ENCODE data around the gene DDX4. TPM values are rescaled to one million over a fixed set of nuclear protein-coding genes. Genes with fewer than 3 reads are reported as not detected.

The DDX4 gene
- total RNA-seq, 1 experiment from 2014 or later, result not detected

GRCh38 chr5:55817030-55817429 lies 79.2 kb downstream of the DDX4 start:
- H3K9me2 ChIP-seq (ENCODE audit: insufficient read depth), result no peaks in the 10 kb centered on the region
- intact Hi-C loops (cut with micrococcal nuclease), result no loop called here
- H3K79me2 ChIP-seq (ENCODE audit: insufficient read depth, low read length), result no peaks in the 10 kb centered on the region
- ATAC-seq (no peak), DNase-seq (ENCODE audit: low read depth, low spot score) (no peak)
- no peak overlapping the region for H2AFZ ChIP-seq (ENCODE audit: low read depth, low read length, poor library complexity, severe bottlenecking)
- ChIA-PET POLR2A (no interaction called here), CTCF (no interaction called here), RAD21 (ENCODE audit: low non-redundant PET in 1 of 2, low total read pairs in 2 of 2, uncharacterized antibody in 2 of 2, unreplicated experiment in 2 of 2) (no interaction called here)
- H3K4me1 ChIP-seq (ENCODE audit: control insufficient read depth in 1 of 2, insufficient read depth in 2 of 2, low read length in 2 of 2), result no peaks in the 10 kb centered on the region
- BruUV-seq (replicated peaks), result no TSS peak
- H3K27me3 ChIP-seq (ENCODE audit: insufficient read depth, low read length), result no peaks in the 10 kb centered on the region
- H4K20me1 ChIP-seq (ENCODE audit: insufficient read depth), result no peaks in the 10 kb centered on the region
- no peak overlapping the region for H3K27ac ChIP-seq (ENCODE audit: low read depth, low read length)
- no peak overlapping the region for H3K4me3 ChIP-seq (replicated peaks in 1 of 2; ENCODE audit: low read depth in 1 of 2, low read length in 2 of 2)
- TF ChIP-seq POLR2AphosphoS5 (IDR thresholded peaks at IDR 0.05; ENCODE audit: low read depth, low read length), result no peak
- TF ChIP-seq FOSL1 (IDR thresholded peaks at IDR 0.05; ENCODE audit: low read depth), result no peak
- no peak for TF ChIP-seq TCF7L2 (IDR thresholded peaks at IDR 0.05; ENCODE audit: borderline replicate concordance, extremely low read depth, insufficient read depth, insufficient read length)
- no peak for TF ChIP-seq POLR2A (IDR thresholded peaks at IDR 0.05; ENCODE audit: borderline replicate concordance, extremely low read depth, insufficient read depth, insufficient read length)
- TF ChIP-seq SP1 (IDR thresholded peaks at IDR 0.05; ENCODE audit: low read depth), result no peak
- TF ChIP-seq ELF1 (IDR thresholded peaks at IDR 0.05; ENCODE audit: borderline replicate concordance, low read depth), result no peak
- TF ChIP-seq JUND (IDR thresholded peaks at IDR 0.05), result no peak
- H3K9ac ChIP-seq (ENCODE audit: low read length), result no peak overlapping the region
- no peak overlapping the region for H3K4me2 ChIP-seq (ENCODE audit: low read length)
- no peaks in the 10 kb centered on the region for H3K9me3 ChIP-seq (ENCODE audit: control insufficient read depth in 1 of 2, insufficient read depth in 1 of 2, low read depth in 1 of 2, low read length in 2 of 2)
- H3K36me3 ChIP-seq (ENCODE audit: control insufficient read depth in 1 of 2, insufficient read depth in 2 of 2, low read length in 2 of 2), result no peaks in the 10 kb centered on the region

DNA sequence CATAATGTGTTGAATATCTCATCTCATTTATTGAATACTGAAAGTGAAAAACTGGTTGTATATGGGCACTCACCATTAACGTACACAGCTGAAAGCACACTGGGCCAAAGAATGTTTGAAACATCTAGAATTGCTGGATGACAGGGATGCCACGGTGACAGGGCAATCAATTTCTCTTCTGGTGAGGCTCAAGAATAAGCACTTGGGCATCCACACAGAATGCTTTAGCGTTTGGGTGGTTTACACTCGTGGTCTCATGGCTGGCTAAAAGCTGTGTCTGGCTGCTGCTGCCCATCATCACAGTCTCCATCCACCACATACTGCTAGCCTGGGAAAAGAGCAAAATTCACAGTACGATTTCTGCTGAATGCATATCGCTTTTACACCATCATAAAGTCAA lies 82.6 kb downstream of the DDX4 start:
- Histone ChIP-seq H3K27me3 (ENCODE audit: insufficient read depth, low read length) (no peaks in the 10 kb centered on the region), H3K4me2 (ENCODE audit: low read length) (no peak overlapping the region), H3K4me1 (ENCODE audit: control insufficient read depth in 1 of 2, insufficient read depth in 2 of 2, low read length in 2 of 2) (no peaks in the 10 kb centered on the region), H3K36me3 (ENCODE audit: control insufficient read depth in 1 of 2, insufficient read depth in 2 of 2, low read length in 2 of 2) (no peaks in the 10 kb centered on the region), H3K79me2 (ENCODE audit: insufficient read depth, low read length) (no peaks in the 10 kb centered on the region), H3K9me3 (ENCODE audit: control insufficient read depth in 1 of 2, insufficient read depth in 1 of 2, low read depth in 1 of 2, low read length in 2 of 2) (no peaks in the 10 kb centered on the region), H3K27ac (ENCODE audit: low read depth, low read length) (no peak overlapping the region), H4K20me1 (ENCODE audit: insufficient read depth) (no peaks in the 10 kb centered on the region), H3K9ac (ENCODE audit: low read length) (no peak overlapping the region), H3K4me3 (replicated peaks in 1 of 2; ENCODE audit: low read depth in 1 of 2, low read length in 2 of 2) (no peak overlapping the region), H2AFZ (ENCODE audit: low read depth, low read length, poor library complexity, severe bottlenecking) (no peak overlapping the region), H3K9me2 (ENCODE audit: insufficient read depth) (no peaks in the 10 kb centered on the region)
- ChIA-PET RAD21 (ENCODE audit: low non-redundant PET in 1 of 2, low total read pairs in 2 of 2, uncharacterized antibody in 2 of 2, unreplicated experiment in 2 of 2) (no interaction called here), POLR2A (interaction anchor here (0.7 kb wide), 1 partner anchor 443 kb away, joined by 3 read pairs; no protein-coding TSS in a partner anchor), CTCF (no interaction called here)
- ATAC-seq, result no peak
- TF ChIP-seq FOSL1 (IDR thresholded peaks at IDR 0.05; ENCODE audit: low read depth), result no peak
- no peak for TF ChIP-seq RAD21 (IDR thresholded peaks at IDR 0.05; ENCODE audit: low read depth)
- TF ChIP-seq POLR2AphosphoS5 (IDR thresholded peaks at IDR 0.05; ENCODE audit: low read depth, low read length), result no peak
- TF ChIP-seq EZH2phosphoT487 (IDR thresholded peaks at IDR 0.05; ENCODE audit: borderline replicate concordance), result no peak
- no peak for TF ChIP-seq JUND (IDR thresholded peaks at IDR 0.05)
- TF ChIP-seq ATF3 (IDR thresholded peaks at IDR 0.05), result no peak
- TF ChIP-seq SRF (IDR thresholded peaks at IDR 0.05; ENCODE audit: low read depth), result no peak
- TF ChIP-seq EZH2 (IDR thresholded peaks at IDR 0.05), result no peak
- TF ChIP-seq CTCF (IDR thresholded peaks at IDR 0.05 in 2 of 3, conservative IDR thresholded peaks at IDR 0.05 in 1 of 3; ENCODE audit: borderline replicate concordance in 1 of 3, insufficient read depth in 1 of 3, low read depth in 2 of 3, low read length in 2 of 3), result no peak
- TF ChIP-seq SIN3A (IDR thresholded peaks at IDR 0.05; ENCODE audit: low read depth), result no peak
- TF ChIP-seq YY1 (IDR thresholded peaks at IDR 0.05; ENCODE audit: extremely low read depth, insufficient replicate concordance, low read depth, low read length), result no peak
- TF ChIP-seq TCF7L2 (IDR thresholded peaks at IDR 0.05; ENCODE audit: borderline replicate concordance, extremely low read depth, insufficient read depth, insufficient read length), result no peak
- no peak for TF ChIP-seq CEBPB (IDR thresholded peaks at IDR 0.05; ENCODE audit: low read depth)
- TF ChIP-seq ZNF274 (IDR thresholded peaks at IDR 0.05; ENCODE audit: low read depth, low read length), result no peak
- TF ChIP-seq POLR2A (IDR thresholded peaks at IDR 0.05; ENCODE audit: borderline replicate concordance, extremely low read depth, insufficient read depth, insufficient read length), result no peak
- BruUV-seq (replicated peaks), result no TSS peak
- DNase-seq (ENCODE audit: low read depth, low spot score), result no peak
- intact Hi-C loops (cut with micrococcal nuclease), result no loop called here

All from HCT116 (cell line).